CD14-positive monocyte (primary cell): ENCODE data around the gene SEC14L1. TPM values are rescaled to one million over a fixed set of nuclear protein-coding genes. Genes with fewer than 3 reads are reported as not detected.

Experiments used
- DNase-seq, 3 donors: peaks; one replicate each; pipeline ENCODE4 v3.0.0-alpha.2; 2011 to 2022
- H2AFZ ChIP-seq: 2 replicates; pipeline ENCODE4 v1.6.0; 2012; ENCODE audit warnings: mild to moderate bottlenecking, low read depth, low read length, inconsistent platforms; ENCODE audit not compliant: insufficient read depth, poor library complexity, severe bottlenecking
- H3K27ac ChIP-seq, 2 donors: 1 replicate in 1 of 2; 2 replicates in 1 of 2; pipeline ENCODE4 v1.5.1; 2012 to 2013; ENCODE audit warnings: low read length in 2 of 2, control low read depth in 1 of 2, inconsistent platforms in 1 of 2, low read depth in 1 of 2, mild to moderate bottlenecking in 1 of 2
- H3K27me3 ChIP-seq, 2 donors: one replicate each; pipeline versions ENCODE4 v1.6.0 to v1.6.1; 2011 to 2013; ENCODE audit warnings: low read length in 2 of 2; ENCODE audit not compliant: control insufficient read depth in 2 of 2, insufficient read depth in 2 of 2
- H3K36me3 ChIP-seq, 2 donors: replicated peaks in 1 of 2; 1 replicate in 1 of 2; 2 replicates in 1 of 2; pipeline versions ENCODE4 v1.5.1 to v1.6.1; 2012 to 2013; ENCODE audit warnings: low read length in 2 of 2, control low read depth in 1 of 2, inconsistent platforms in 1 of 2, mild to moderate bottlenecking in 1 of 2; ENCODE audit not compliant: insufficient read depth in 2 of 2, control insufficient read depth in 1 of 2
- H3K4me1 ChIP-seq, 2 donors: 1 replicate in 1 of 2; 2 replicates in 1 of 2; pipeline versions ENCODE4 v1.5.1 to v1.6.1; 2012 to 2013; ENCODE audit warnings: low read length in 2 of 2, control low read depth in 1 of 2, inconsistent platforms in 1 of 2, mild to moderate bottlenecking in 1 of 2, moderate library complexity in 1 of 2; ENCODE audit not compliant: insufficient read depth in 2 of 2, control insufficient read depth in 1 of 2
- H3K4me2 ChIP-seq: replicated peaks from 2 replicates; pipeline ENCODE3; 2012; ENCODE audit warnings: low read length, moderate library complexity, mild to moderate bottlenecking; ENCODE audit not compliant: poor library complexity, severe bottlenecking; ENCODE audit errors: extremely low read depth
- H3K4me3 ChIP-seq, 3 experiments: fragments of 200-600 bp in 1 of 3; sonication (generic) in 1 of 3; replicated peaks in 1 of 3; 1 replicate in 2 of 3; 2 replicates in 1 of 3; pipeline ENCODE4 v1.5.1; 2011 to 2013; ENCODE audit warnings: low read length in 3 of 3, mild to moderate bottlenecking in 3 of 3, control low read depth in 2 of 3, low read depth in 2 of 3, inconsistent platforms in 1 of 3, moderate library complexity in 1 of 3
- H3K79me2 ChIP-seq: 2 replicates; pipeline ENCODE4 v1.6.0; 2012; ENCODE audit warnings: mild to moderate bottlenecking, control low read depth, inconsistent platforms, low read length, moderate library complexity; ENCODE audit not compliant: insufficient read depth
- H3K9ac ChIP-seq: 2 replicates; pipeline ENCODE4 v1.6.0; 2017; ENCODE audit warnings: low read length, mild to moderate bottlenecking; ENCODE audit not compliant: insufficient read depth, poor library complexity, severe bottlenecking
- H3K9me3 ChIP-seq, 2 donors: replicated peaks in 1 of 2; 1 replicate in 1 of 2; 2 replicates in 1 of 2; pipeline versions ENCODE4 v1.5.1 to v1.6.1; 2012 to 2013; ENCODE audit warnings: low read length in 2 of 2, control low read depth in 1 of 2; ENCODE audit not compliant: control insufficient read depth in 1 of 2, insufficient read depth in 1 of 2
- H4K20me1 ChIP-seq: 2 replicates; pipeline ENCODE4 v1.6.0; 2012; ENCODE audit warnings: mild to moderate bottlenecking, low read length, control low read depth, moderate library complexity; ENCODE audit not compliant: insufficient read depth
- H3K27ac Mint-ChIP-seq, 7 donors: one replicate each; pipeline ENCODE4 v1.8.0; 2020; ENCODE audit warnings: mild to moderate bottlenecking in 7 of 7, mixed read lengths in 7 of 7, moderate library complexity in 6 of 7, inconsistent platforms in 2 of 7
- H3K27me3 Mint-ChIP-seq, 3 donors: one replicate each; pipeline ENCODE4 v1.8.0; 2021 to 2022; ENCODE audit warnings: low read depth in 3 of 3, mild to moderate bottlenecking in 3 of 3, mixed read lengths in 3 of 3, moderate library complexity in 3 of 3, inconsistent platforms in 1 of 3
- H3K36me3 Mint-ChIP-seq, 2 donors: one replicate each; pipeline ENCODE4 v1.8.0; 2020; ENCODE audit warnings: mixed read lengths in 2 of 2, inconsistent platforms in 1 of 2, mild to moderate bottlenecking in 1 of 2
- H3K4me1 Mint-ChIP-seq: one replicate; pipeline ENCODE4 v1.8.0; 2020; ENCODE audit warnings: mild to moderate bottlenecking, mixed read lengths
- H3K4me3 Mint-ChIP-seq, 2 donors: one replicate each; pipeline ENCODE4 v1.8.0; 2020; ENCODE audit warnings: mild to moderate bottlenecking in 2 of 2, mixed read lengths in 2 of 2, moderate library complexity in 1 of 2
- H3K9me3 Mint-ChIP-seq, 7 donors: one replicate each; pipeline ENCODE4 v1.8.0; 2020 to 2022; ENCODE audit warnings: mixed read lengths in 7 of 7, mild to moderate bottlenecking in 6 of 7, moderate library complexity in 6 of 7, inconsistent platforms in 2 of 7
- WGBS: methylation state at CpG from one replicate; pipeline ENCODE4 v1.1.5; 2013; ENCODE audit warnings: missing lambda C conversion rate; ENCODE audit not compliant: insufficient coverage; 5-methylcytosine and 5-hydroxymethylcytosine counted together
- intact Hi-C, 2 donors: fragments of 100-400 bp; cut with micrococcal nuclease; formaldehyde crosslinking; loops; one replicate each; pipeline versions ENCODE4 v1.15.0 to v1.15.1; 2023
- polyA plus RNA-seq, 3 donors: library from polyadenylated mRNA; depleted of rRNA in 1 of 3; unstranded in 2 of 3; stranded (reverse) in 1 of 3; fragments of 300-500 nt in 2 of 3; fragments of >200 nt in 1 of 3; fragmentation: Illumina TruSeq in 2 of 3; gene quantifications; 1 replicate in 2 of 3; 2 replicates in 1 of 3; pipeline ENCODE4 v1.2.3, GENCODE V29; 2012 to 2021
- TF ChIP-seq, protein P1 (sequence below): fragments of 200-600 bp; IDR thresholded peaks from one replicate; pipeline ENCODE4 v1.8.0; 2022; ENCODE audit warnings: antibody characterized with exemption, mild to moderate bottlenecking

Gene SEC14L1
- polyA plus RNA-seq, 3 donors = 34.1 to 76.4 (median 43.2) TPM

GRCh38 chr17:77119668-77120301, 21.0 kb upstream of the SEC14L1 start:
- TF ChIP-seq, protein P1, sequence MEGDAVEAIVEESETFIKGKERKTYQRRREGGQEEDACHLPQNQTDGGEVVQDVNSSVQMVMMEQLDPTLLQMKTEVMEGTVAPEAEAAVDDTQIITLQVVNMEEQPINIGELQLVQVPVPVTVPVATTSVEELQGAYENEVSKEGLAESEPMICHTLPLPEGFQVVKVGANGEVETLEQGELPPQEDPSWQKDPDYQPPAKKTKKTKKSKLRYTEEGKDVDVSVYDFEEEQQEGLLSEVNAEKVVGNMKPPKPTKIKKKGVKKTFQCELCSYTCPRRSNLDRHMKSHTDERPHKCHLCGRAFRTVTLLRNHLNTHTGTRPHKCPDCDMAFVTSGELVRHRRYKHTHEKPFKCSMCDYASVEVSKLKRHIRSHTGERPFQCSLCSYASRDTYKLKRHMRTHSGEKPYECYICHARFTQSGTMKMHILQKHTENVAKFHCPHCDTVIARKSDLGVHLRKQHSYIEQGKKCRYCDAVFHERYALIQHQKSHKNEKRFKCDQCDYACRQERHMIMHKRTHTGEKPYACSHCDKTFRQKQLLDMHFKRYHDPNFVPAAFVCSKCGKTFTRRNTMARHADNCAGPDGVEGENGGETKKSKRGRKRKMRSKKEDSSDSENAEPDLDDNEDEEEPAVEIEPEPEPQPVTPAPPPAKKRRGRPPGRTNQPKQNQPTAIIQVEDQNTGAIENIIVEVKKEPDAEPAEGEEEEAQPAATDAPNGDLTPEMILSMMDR = no peak

GRCh38 chr17:77120868-77121267, 19.9 kb upstream of the SEC14L1 start:
- peaks cover 19 to 30% of the 10 kb centered on the region in 2 donors for H3K4me1 ChIP-seq
- H3K4me3 Mint-ChIP-seq = no peak overlapping the region
- H3K4me1 Mint-ChIP-seq = peaks cover 32% of the 10 kb centered on the region
- no peak overlapping the region for H3K27ac ChIP-seq
- TF ChIP-seq, protein P1 = no peak
- H3K9ac ChIP-seq = no peak overlapping the region
- H3K27me3 Mint-ChIP-seq = peaks cover 0 to 6% (median 2%) of the 10 kb centered on the region in 3 donors
- H2AFZ ChIP-seq = no peak overlapping the region
- peaks cover 0 to 3% of the 10 kb centered on the region in 2 donors for H3K36me3 Mint-ChIP-seq
- no peak overlapping the region for H3K4me2 ChIP-seq
- intact Hi-C loops = no loop called here
- DNase-seq = no peak
- no peaks in the 10 kb centered on the region for H3K79me2 ChIP-seq
- no peaks in the 10 kb centered on the region for H3K9me3 Mint-ChIP-seq
- H3K4me3 ChIP-seq = no peak overlapping the region
- no peaks in the 10 kb centered on the region for H3K36me3 ChIP-seq
- no peaks in the 10 kb centered on the region for H3K27me3 ChIP-seq
- WGBS = 96% methylated on average over 7 of the region's 7 CpGs
- H3K9me3 ChIP-seq = no peaks in the 10 kb centered on the region
- no peak overlapping the region for H3K27ac Mint-ChIP-seq
- no peaks in the 10 kb centered on the region for H4K20me1 ChIP-seq

More at GRCh38 chr17:77119668-77120301, 21.0 kb upstream of the SEC14L1 start:
- Mint-ChIP-seq H3K36me3 (peaks cover 0 to 3% of the 10 kb centered on the region in 2 donors), H3K27ac (no peak overlapping the region), H3K27me3 (peaks cover 0 to 6% (median 1%) of the 10 kb centered on the region in 3 donors), H3K4me1 (peaks cover 31% of the 10 kb centered on the region), H3K9me3 (no peaks in the 10 kb centered on the region), H3K4me3 (no peak overlapping the region)
- no peaks in the 10 kb centered on the region for H3K9me3 ChIP-seq
- no peaks in the 10 kb centered on the region for H3K36me3 ChIP-seq
- H4K20me1 ChIP-seq = no peaks in the 10 kb centered on the region
- intact Hi-C loops = no loop called here
- DNase-seq = no peak
- no peaks in the 10 kb centered on the region for H3K27me3 ChIP-seq
- H2AFZ ChIP-seq = no peak overlapping the region
- 95% methylated on average over 9 of the region's 10 CpGs for WGBS
- H3K9ac ChIP-seq = no peak overlapping the region
- no peak overlapping the region for H3K4me2 ChIP-seq
- H3K4me3 ChIP-seq = no peak overlapping the region
- H3K79me2 ChIP-seq = no peaks in the 10 kb centered on the region
- H3K4me1 ChIP-seq = peaks cover 28 to 37% of the 10 kb centered on the region in 2 donors
- H3K27ac ChIP-seq = no peak overlapping the region
